Peyer's patch (tissue), 4 donors: ENCODE data around the gene PUS1. TPM values are rescaled to one million over a fixed set of nuclear protein-coding genes. Genes with fewer than 3 reads are reported as not detected.

Experiments
- DNase-seq, 3 donors: peaks; one replicate each; pipeline ENCODE4 v3.0.0-alpha.2; 2017 to 2019
- H3K27ac ChIP-seq, 4 donors: fragments of 200-600 bp; sonication (generic); one replicate each; pipeline ENCODE4 v1.5.1; 2016 to 2019
- H3K27me3 ChIP-seq, 2 donors: fragments of 200-600 bp; sonication (generic); one replicate each; pipeline ENCODE4 v1.5.1; 2019
- H3K36me3 ChIP-seq, 3 donors: fragments of 200-600 bp; sonication (generic); one replicate each; pipeline ENCODE4 v1.5.1; 2016 to 2019
- H3K4me1 ChIP-seq, 4 donors: fragments of 200-600 bp; sonication (generic); one replicate each; pipeline ENCODE4 v1.5.1; 2016 to 2019
- H3K4me3 ChIP-seq, 4 donors: fragments of 200-600 bp; sonication (generic); 1 replicate in 3 of 4; 2 replicates in 1 of 4; pipeline ENCODE4 v1.5.1; 2016 to 2019; ENCODE audit warnings: mild to moderate bottlenecking in 1 of 4
- H3K9me3 ChIP-seq, 4 donors: fragments of 200-600 bp; sonication (generic); one replicate each; pipeline ENCODE4 v1.5.1; 2016 to 2019; ENCODE audit warnings: mild to moderate bottlenecking in 1 of 4
- CTCF ChIP-seq, 6 experiments: fragments of 450-650 bp in 4 of 6; fragments of 200-600 bp in 2 of 6; sonication (generic) in 1 of 6; IDR thresholded peaks; one replicate each; pipeline ENCODE4 v1.5.1; 2017 to 2019; ENCODE audit warnings: antibody characterized with exemption in 6 of 6, mild to moderate bottlenecking in 3 of 6, moderate library complexity in 1 of 6
- POLR2A ChIP-seq, 2 donors: fragments of 450-650 bp; IDR thresholded peaks; one replicate each; pipeline ENCODE4 v1.5.1; 2017; ENCODE audit warnings: antibody characterized with exemption in 2 of 2, mild to moderate bottlenecking in 2 of 2, moderate library complexity in 2 of 2
- total RNA-seq, 4 donors: library from RNA; depleted of rRNA; stranded (reverse); fragments of >200 nt; gene quantifications; one replicate each; pipeline ENCODE4 v1.1.0, GENCODE V29; 2016

PUS1 gene
- total RNA-seq, 4 donors from 2014 or later = 8.8 to 46.5 (median 31.8) TPM

- no peak for DNase-seq
- TF ChIP-seq CTCF (IDR thresholded peaks at IDR 0.05) (no peak), POLR2A (IDR thresholded peaks at IDR 0.05) (no peak)
- peaks cover 0 to 43% (median 0%) of the 10 kb centered on the region in 3 donors for H3K36me3 ChIP-seq
These were observed 5.5 kb downstream of the PUS1 start for GRCh38 chr12:131934535-131934934.

GRCh38 chr12:131938082-131938481 is 9.0 kb downstream of the PUS1 start:
- TF ChIP-seq CTCF (IDR thresholded peaks at IDR 0.05) = no peak
- TF ChIP-seq POLR2A (IDR thresholded peaks at IDR 0.05) = no peak
- Histone ChIP-seq H3K27ac (no peak overlapping the region), H3K4me3 (no peak overlapping the region), H3K36me3 (peaks cover 0 to 45% (median 0%) of the 10 kb centered on the region in 3 donors), H3K9me3 (no peaks in the 10 kb centered on the region), H3K4me1 (no peaks in the 10 kb centered on the region), H3K27me3 (no peaks in the 10 kb centered on the region)
- DNase-seq = peak in 1 of 3 donors; percentile 7

More at GRCh38 chr12:131934535-131934934, 5.5 kb downstream of the PUS1 start:
- H3K4me3 ChIP-seq = no peak overlapping the region
- peaks cover 0 to 12% (median 5%) of the 10 kb centered on the region in 4 donors for H3K4me1 ChIP-seq
- no peaks in the 10 kb centered on the region for H3K9me3 ChIP-seq
- no peaks in the 10 kb centered on the region for H3K27me3 ChIP-seq
- no peak overlapping the region for H3K27ac ChIP-seq

DNA sequence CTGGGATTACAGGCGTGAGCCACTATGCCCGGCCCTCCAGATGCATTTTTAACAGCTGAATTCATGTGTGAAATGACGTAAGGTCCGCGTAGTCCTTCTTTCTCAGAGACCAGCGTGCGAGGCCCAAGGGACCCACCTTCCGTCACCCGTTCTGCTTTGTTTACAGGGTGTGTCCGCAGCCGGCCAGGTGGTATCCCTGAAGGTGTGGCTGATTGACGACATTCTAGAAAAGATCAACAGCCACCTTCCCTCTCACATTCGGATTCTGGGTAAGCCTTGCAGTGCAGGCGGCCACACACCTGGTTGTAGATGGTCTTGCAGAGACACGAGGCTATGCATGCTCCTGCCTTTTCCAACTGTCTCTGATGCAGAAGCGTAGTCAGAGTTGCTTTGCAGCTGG is 9.9 kb downstream of the PUS1 start:
- Histone ChIP-seq H3K27me3 (no peaks in the 10 kb centered on the region), H3K36me3 (peaks cover 0 to 45% (median 0%) of the 10 kb centered on the region in 3 donors), H3K4me3 (no peak overlapping the region), H3K4me1 (no peaks in the 10 kb centered on the region), H3K27ac (peak overlapping the region in 1 of 4 donors; percentile 65), H3K9me3 (no peaks in the 10 kb centered on the region)
- TF ChIP-seq POLR2A (IDR thresholded peaks at IDR 0.05) (no peak), CTCF (IDR thresholded peaks at IDR 0.05) (no peak)
- peak in 1 of 3 donors; percentile 66 for DNase-seq

DNA sequence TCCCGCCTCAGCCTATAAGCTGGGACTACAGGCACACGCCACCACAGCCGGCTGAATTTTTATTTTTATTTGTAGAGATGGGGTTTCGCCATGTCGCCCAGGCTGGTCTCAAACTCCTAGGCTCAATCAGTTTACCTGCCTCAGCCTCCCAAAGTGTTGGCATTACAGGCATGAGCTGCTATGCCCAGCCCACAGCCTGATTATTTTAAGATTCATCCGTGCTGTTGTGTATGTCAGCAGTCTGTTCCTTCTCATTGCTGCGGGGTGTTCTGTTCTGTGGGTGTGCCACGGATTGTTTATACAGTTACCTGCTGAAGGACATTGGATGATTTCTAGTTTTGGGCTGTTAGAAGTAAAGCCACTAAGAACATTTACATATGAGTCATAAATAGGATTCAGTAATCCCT is 11.1 kb downstream of the PUS1 start:
- Histone ChIP-seq H3K4me1 (no peaks in the 10 kb centered on the region), H3K9me3 (no peaks in the 10 kb centered on the region), H3K27ac (peak overlapping the region in 2 of 4 donors; percentile 40 to 65), H3K27me3 (no peaks in the 10 kb centered on the region), H3K36me3 (peaks cover 0 to 41% (median 0%) of the 10 kb centered on the region in 3 donors), H3K4me3 (no peak overlapping the region)
- no peak for TF ChIP-seq CTCF (IDR thresholded peaks at IDR 0.05)
- no peak for TF ChIP-seq POLR2A (IDR thresholded peaks at IDR 0.05)
- peak in 2 of 3 donors; percentile 10 to 44 for DNase-seq

- Histone ChIP-seq H3K4me3 (no peak overlapping the region), H3K9me3 (no peaks in the 10 kb centered on the region), H3K36me3 (peaks cover 0 to 32% (median 0%) of the 10 kb centered on the region in 3 donors), H3K4me1 (no peaks in the 10 kb centered on the region), H3K27me3 (no peaks in the 10 kb centered on the region), H3K27ac (no peak overlapping the region)
- peak in 1 of 3 donors; percentile 36 for DNase-seq
- TF ChIP-seq CTCF (IDR thresholded peaks at IDR 0.05) = no peak
- no peak for TF ChIP-seq POLR2A (IDR thresholded peaks at IDR 0.05)
These were observed 12.3 kb downstream of the PUS1 start for GRCh38 chr12:131941116-131941986.
